LNCaP clone FGC (cell line): ENCODE data around the gene NPAT.

Experiments used
- DNase-seq: peaks from one replicate; pipeline ENCODE4 v3.0.0-alpha.2; 2011; ENCODE audit warnings: low read depth
- H3K4me3 ChIP-seq: 2 replicates; pipeline ENCODE4 v1.5.1; 2011; ENCODE audit warnings: mild to moderate bottlenecking, low read depth, low read length, control low read depth
- TF ChIP-seq, protein P1 (sequence below): IDR thresholded peaks from 2 replicates; pipeline ENCODE4 v1.5.1; 2012; ENCODE audit warnings: mild to moderate bottlenecking; ENCODE audit not compliant: control insufficient read depth, insufficient read depth; ENCODE audit errors: extremely low read depth

Gene NPAT

DNA sequence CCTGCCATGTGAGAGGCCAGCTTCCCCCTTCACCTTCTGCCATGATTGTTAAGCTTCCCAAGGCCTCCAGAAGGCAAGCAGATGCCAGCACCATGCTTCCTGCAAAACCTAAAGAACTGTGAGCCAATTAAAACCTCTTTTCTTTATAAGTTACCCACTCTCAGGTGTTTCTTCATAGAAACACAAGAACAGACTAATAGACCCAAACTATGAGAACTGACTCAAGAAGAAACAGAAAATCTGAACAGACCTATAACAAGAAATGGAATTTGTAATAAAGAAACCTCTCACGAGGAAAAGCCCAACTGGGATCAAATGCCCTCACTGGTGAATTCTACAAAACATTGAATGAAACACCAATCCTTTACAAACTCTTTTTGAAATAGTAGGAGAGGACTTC lies 12.0 kb downstream of the NPAT start:
- H3K4me3 ChIP-seq: no peak overlapping the region
- TF ChIP-seq, protein P1, sequence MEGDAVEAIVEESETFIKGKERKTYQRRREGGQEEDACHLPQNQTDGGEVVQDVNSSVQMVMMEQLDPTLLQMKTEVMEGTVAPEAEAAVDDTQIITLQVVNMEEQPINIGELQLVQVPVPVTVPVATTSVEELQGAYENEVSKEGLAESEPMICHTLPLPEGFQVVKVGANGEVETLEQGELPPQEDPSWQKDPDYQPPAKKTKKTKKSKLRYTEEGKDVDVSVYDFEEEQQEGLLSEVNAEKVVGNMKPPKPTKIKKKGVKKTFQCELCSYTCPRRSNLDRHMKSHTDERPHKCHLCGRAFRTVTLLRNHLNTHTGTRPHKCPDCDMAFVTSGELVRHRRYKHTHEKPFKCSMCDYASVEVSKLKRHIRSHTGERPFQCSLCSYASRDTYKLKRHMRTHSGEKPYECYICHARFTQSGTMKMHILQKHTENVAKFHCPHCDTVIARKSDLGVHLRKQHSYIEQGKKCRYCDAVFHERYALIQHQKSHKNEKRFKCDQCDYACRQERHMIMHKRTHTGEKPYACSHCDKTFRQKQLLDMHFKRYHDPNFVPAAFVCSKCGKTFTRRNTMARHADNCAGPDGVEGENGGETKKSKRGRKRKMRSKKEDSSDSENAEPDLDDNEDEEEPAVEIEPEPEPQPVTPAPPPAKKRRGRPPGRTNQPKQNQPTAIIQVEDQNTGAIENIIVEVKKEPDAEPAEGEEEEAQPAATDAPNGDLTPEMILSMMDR: no peak
- no peak for DNase-seq

DNA sequence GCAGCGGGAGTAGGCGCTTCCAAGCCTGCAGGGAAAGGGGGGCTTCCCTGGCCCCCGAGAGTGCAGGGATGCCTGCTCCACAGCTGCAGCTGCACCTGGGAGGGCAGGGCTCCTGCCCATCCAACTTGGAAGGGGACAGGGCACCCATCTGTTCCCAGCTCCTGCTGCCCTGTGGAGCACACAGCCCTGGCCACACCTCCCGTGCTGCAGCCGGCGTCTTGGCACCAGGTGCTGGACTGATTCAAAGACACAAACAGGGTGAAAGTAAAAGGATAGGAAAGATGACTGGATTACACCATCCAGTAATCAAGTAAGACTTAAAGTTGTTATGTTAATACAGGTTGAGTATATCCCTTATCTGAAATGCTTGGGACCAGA lies 14.8 kb downstream of the NPAT start:
- DNase-seq: no peak
- TF ChIP-seq, protein P1: no peak
- H3K4me3 ChIP-seq: no peak overlapping the region

- H3K4me3 ChIP-seq: no peak overlapping the region
- no peak for DNase-seq
- TF ChIP-seq, protein P1: no peak
Observed at GRCh38 chr11:108206969-108207682, 15.3 kb downstream of the NPAT start.

DNA sequence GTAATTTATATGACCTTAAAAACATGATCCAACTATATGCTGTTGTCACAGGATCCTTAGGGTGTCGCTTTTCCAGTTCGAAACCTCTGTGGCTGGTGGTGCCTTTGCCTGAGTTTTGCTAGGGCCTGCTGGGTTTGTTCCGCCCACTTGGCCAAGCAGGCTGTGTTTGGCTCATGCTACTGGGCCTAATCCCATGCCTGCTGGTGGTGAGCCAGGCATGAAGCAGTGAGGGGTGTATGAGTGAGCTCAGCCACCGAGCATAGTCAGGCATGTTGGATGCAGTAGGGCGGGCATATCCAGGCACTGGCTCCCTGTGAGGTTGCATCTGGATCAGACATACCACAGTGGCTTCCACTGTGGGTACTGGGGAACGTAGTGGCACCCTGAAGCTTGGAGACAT lies 16.3 kb downstream of the NPAT start:
- DNase-seq: no peak
- TF ChIP-seq, protein P1: no peak
- no peak overlapping the region for H3K4me3 ChIP-seq

DNA sequence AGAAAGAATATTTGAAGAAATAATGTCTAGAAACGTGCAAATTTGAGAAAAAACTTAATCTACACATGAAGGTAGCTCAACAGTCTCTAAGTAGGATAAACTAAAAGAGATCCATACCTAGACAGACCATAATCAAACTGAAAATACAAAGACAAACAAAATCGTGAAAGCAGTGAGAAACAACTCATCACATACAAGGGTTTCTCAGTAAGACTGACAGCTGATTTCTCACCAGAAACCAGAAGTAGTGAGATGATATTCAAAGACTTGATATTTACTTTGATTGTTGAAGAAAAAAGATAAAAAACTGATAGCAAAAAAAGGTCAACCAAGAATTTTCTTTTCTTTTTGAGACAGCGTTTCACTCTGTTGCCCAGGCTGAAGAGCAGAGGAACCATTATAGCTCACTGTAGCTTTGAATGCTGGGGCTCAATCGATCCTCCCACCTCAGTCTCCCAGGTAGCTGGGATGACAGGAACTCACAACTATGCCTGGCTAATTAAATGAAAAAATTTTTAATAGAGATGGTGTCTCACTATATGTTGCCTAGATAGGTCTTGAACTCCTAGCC lies 17.4 kb downstream of the NPAT start:
- TF ChIP-seq, protein P1: no peak
- DNase-seq: no peak
- H3K4me3 ChIP-seq: no peak overlapping the region

DNA sequence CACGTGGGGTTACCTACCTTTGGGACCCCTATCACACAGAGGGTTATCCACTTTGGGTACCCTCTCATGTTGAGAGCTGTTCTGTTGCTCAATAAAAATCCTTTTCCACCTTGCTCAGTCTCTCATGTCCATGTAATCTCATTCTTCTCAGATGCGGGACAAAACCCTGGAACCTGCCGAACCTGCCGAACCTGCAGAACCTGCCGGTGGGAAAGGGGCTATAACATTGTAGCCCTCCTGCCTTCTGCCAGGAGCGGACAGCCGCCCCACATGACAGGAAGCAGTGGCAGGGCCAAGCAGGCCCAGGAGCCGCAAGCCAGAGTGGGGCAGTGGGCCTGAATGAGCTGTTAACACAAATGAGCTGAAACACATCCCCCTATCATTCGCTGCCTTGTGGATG lies 18.1 kb downstream of the NPAT start:
- no peak overlapping the region for H3K4me3 ChIP-seq

More for the DNA sequence above, 18.1 kb downstream of the NPAT start:
- DNase-seq: no peak
- TF ChIP-seq, protein P1: no peak
